Fibroblast of pulmonary artery (primary cell): ENCODE measurements around the gene RUNX2.
A peak's percentile ranks its signal among the peaks of the same experiment; 100 is the strongest.

ENCODE experiments used
- DNase-seq: peaks from one replicate; pipeline ENCODE4 v3.0.0-alpha.2; 2010; ENCODE audit warnings: low read depth
- H3K4me3 ChIP-seq: replicated peaks from 2 replicates; pipeline ENCODE4 v1.5.1; 2011; ENCODE audit warnings: low read depth, mild to moderate bottlenecking, control low read depth, low read length, moderate library complexity
- CTCF ChIP-seq: IDR thresholded peaks from 2 replicates; pipeline ENCODE4 v1.5.1; 2011; ENCODE audit warnings: mild to moderate bottlenecking, control low read depth, low read length, inconsistent platforms; ENCODE audit errors: missing control alignments

RUNX2 gene

GRCh38 chr6:45574014-45574461 lies 245.9 kb downstream of the RUNX2 start:
- no peak for TF ChIP-seq CTCF
- no peak for DNase-seq
- H3K4me3 ChIP-seq = no peak overlapping the region

- DNase-seq = no peak
- no peak for TF ChIP-seq CTCF
- no peak overlapping the region for H3K4me3 ChIP-seq
Measured at GRCh38 chr6:45574885-45575284, 246.8 kb downstream of the RUNX2 start.

GRCh38 chr6:45576648-45577624 lies 248.8 kb downstream of the RUNX2 start:
- H3K4me3 ChIP-seq = no peak overlapping the region
- TF ChIP-seq CTCF = no peak
- no peak for DNase-seq

DNA sequence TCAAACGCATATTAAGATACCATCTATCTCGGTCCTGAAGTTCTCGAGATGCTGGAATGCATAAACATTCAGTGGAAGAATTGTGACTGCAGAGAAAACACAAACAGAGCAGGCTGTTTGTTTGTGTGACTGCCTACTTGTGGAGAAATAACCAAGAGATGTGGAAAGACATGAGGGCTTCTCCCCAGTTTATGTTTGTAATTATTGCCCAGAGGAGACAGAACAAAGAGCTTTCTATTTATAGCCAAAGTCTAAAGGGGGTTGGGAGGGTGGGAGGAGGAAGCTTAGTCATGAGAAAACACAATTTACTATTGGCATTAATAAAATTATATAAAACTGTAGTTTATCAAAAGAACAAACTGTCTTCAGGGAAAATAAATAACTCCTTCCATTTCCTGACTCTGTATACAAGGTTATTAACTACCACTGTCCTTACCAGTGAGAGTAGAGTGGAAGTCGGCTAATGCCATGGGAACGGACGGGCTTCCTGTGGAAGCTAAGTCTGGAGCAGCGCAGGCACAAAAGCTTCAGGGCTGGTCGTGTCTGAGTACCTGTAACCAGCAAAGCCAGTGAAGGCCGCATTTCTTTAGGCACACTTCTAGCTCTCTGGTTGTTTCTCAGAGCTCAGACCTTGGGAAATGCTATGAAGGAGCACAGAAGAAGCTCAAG lies 249.8 kb downstream of the RUNX2 start:
- DNase-seq = peak; percentile 53
- no peak for TF ChIP-seq CTCF
- no peak overlapping the region for H3K4me3 ChIP-seq

DNA sequence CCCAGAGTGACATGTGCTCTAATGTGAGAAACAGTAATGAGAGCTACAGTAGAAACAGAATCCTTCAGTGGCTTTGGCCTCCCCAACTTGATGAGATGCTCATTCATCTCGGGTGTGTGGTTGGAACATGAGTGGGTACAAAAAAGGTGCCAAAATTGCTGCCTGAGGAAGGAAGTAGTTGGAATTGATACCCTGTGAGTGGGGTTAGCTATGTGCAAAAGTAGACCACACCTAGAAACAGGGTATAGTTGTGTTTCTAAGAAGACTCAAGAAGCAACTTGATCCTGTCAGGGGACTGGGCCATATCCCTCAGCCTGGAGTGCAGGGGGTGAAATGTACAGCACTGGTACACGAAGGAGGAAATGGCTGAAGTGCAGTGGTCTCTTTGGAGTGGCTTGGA lies 256.0 kb downstream of the RUNX2 start:
- DNase-seq = no peak
- no peak overlapping the region for H3K4me3 ChIP-seq
- no peak for TF ChIP-seq CTCF

GRCh38 chr6:45586216-45587171 lies 258.4 kb downstream of the RUNX2 start:
- TF ChIP-seq CTCF = no peak
- no peak overlapping the region for H3K4me3 ChIP-seq
- no peak for DNase-seq
